ENCODE results near the gene CP. TPM values are rescaled to one million over a fixed set of nuclear protein-coding genes. Genes with fewer than 3 reads are reported as not detected.

The CP gene
- total RNA-seq, 1 donor from 2014 or later, result 0.48 TPM

DNA sequence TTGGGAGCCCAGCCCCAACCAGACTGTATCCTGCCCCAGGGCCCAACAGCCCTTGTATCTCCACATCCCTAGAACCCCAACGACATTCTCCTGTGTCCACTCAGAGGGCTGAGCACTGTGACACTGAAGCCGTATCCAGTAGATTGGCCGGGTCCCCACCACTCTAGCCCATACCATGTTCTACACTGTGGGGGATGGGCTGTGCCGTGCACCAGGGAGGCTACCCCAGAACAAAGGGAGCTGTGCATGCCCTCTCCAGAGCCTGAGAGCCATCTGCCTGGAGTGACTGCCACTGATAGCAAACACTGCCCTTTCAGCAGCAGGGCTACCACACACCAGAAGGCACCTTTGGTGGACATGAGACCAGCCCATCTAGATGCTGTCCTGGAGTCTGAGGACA, 37.1 kb upstream of the CP start:
- no peak for FAIRE-seq
- H3K27ac Mint-ChIP-seq (ENCODE audit: unreplicated experiment), result no peak overlapping the region
- H3K27me3 Mint-ChIP-seq (ENCODE audit: low read depth, unreplicated experiment), result peaks cover 7% of the 10 kb centered on the region
- H3K4me1 Mint-ChIP-seq (ENCODE audit: low read depth, unreplicated experiment), result peaks cover 2% of the 10 kb centered on the region
- DNase-seq (ENCODE audit: low read depth), result no peak
- H3K9ac ChIP-seq (ENCODE audit: low read length), result no peak overlapping the region
- no peaks in the 10 kb centered on the region for H3K4me1 ChIP-seq (ENCODE audit: insufficient read depth, low read length)
- no peaks in the 10 kb centered on the region for H4K20me1 ChIP-seq (ENCODE audit: insufficient read depth, low read length)
- no peaks in the 10 kb centered on the region for H3K9me3 ChIP-seq (ENCODE audit: insufficient read depth, low read depth, low read length)
- no peaks in the 10 kb centered on the region for H3K79me2 ChIP-seq (ENCODE audit: insufficient read depth, low read length)
- H2AFZ ChIP-seq (ENCODE audit: low read depth, low read length), result no peak overlapping the region
- no peak for TF ChIP-seq EZH2 (IDR thresholded peaks at IDR 0.05; ENCODE audit: insufficient read depth, low read length)
- TF ChIP-seq, protein P1, sequence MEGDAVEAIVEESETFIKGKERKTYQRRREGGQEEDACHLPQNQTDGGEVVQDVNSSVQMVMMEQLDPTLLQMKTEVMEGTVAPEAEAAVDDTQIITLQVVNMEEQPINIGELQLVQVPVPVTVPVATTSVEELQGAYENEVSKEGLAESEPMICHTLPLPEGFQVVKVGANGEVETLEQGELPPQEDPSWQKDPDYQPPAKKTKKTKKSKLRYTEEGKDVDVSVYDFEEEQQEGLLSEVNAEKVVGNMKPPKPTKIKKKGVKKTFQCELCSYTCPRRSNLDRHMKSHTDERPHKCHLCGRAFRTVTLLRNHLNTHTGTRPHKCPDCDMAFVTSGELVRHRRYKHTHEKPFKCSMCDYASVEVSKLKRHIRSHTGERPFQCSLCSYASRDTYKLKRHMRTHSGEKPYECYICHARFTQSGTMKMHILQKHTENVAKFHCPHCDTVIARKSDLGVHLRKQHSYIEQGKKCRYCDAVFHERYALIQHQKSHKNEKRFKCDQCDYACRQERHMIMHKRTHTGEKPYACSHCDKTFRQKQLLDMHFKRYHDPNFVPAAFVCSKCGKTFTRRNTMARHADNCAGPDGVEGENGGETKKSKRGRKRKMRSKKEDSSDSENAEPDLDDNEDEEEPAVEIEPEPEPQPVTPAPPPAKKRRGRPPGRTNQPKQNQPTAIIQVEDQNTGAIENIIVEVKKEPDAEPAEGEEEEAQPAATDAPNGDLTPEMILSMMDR (IDR thresholded peaks at IDR 0.05; ENCODE audit: insufficient read depth, low read depth, low read length), result no peak
- no peaks in the 10 kb centered on the region for H3K27me3 ChIP-seq (ENCODE audit: insufficient read depth, low read length)
- H3K27ac ChIP-seq (ENCODE audit: low read depth, low read length), result no peak overlapping the region
- H3K4me3 Mint-ChIP-seq (ENCODE audit: unreplicated experiment), result no peak overlapping the region
- H3K4me2 ChIP-seq (ENCODE audit: low read length), result no peak overlapping the region
- H3K36me3 ChIP-seq (ENCODE audit: insufficient read depth, low read length), result no peaks in the 10 kb centered on the region
- no peaks in the 10 kb centered on the region for H3K9me3 Mint-ChIP-seq (ENCODE audit: unreplicated experiment)
- H3K36me3 Mint-ChIP-seq (ENCODE audit: low read depth, unreplicated experiment), result peaks cover 2% of the 10 kb centered on the region
- H3K4me3 ChIP-seq (ENCODE audit: insufficient read depth, low read depth, low read length), result no peak overlapping the region

DNA sequence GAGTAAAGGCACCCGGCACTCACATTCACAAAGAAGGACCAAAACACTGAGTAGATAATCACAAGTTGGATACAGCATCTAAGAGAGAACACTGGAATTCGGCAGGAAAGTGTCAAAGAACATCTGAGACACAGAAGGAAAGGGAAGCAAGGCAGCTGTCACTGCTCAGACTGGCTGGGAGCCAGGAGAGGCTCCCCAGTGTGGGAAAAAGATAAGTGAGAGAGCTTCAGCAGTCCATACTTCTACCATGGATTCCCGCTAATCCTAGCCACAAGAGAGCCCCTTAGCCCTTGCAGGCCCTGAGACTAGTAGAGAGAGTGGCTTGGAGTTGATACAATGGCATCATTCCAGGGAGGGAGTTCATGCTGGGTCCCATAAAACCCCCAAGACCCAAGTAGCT, 36.7 kb upstream of the CP start:
- no peaks in the 10 kb centered on the region for H4K20me1 ChIP-seq (ENCODE audit: insufficient read depth, low read length)
- no peak overlapping the region for H3K4me3 ChIP-seq (ENCODE audit: insufficient read depth, low read depth, low read length)
- FAIRE-seq, result no peak
- Mint-ChIP-seq H3K36me3 (ENCODE audit: low read depth, unreplicated experiment) (peaks cover 2% of the 10 kb centered on the region), H3K9me3 (ENCODE audit: unreplicated experiment) (no peaks in the 10 kb centered on the region), H3K27me3 (ENCODE audit: low read depth, unreplicated experiment) (peaks cover 7% of the 10 kb centered on the region), H3K4me3 (ENCODE audit: unreplicated experiment) (no peak overlapping the region), H3K4me1 (ENCODE audit: low read depth, unreplicated experiment) (peaks cover 2% of the 10 kb centered on the region), H3K27ac (ENCODE audit: unreplicated experiment) (no peak overlapping the region)
- no peak overlapping the region for H3K9ac ChIP-seq (ENCODE audit: low read length)
- H2AFZ ChIP-seq (ENCODE audit: low read depth, low read length), result no peak overlapping the region
- no peaks in the 10 kb centered on the region for H3K79me2 ChIP-seq (ENCODE audit: insufficient read depth, low read length)
- H3K27me3 ChIP-seq (ENCODE audit: insufficient read depth, low read length), result no peaks in the 10 kb centered on the region
- DNase-seq (ENCODE audit: low read depth), result no peak
- TF ChIP-seq, protein P1 (IDR thresholded peaks at IDR 0.05; ENCODE audit: insufficient read depth, low read depth, low read length), result no peak
- no peak for TF ChIP-seq EZH2 (IDR thresholded peaks at IDR 0.05; ENCODE audit: insufficient read depth, low read length)
- no peak overlapping the region for H3K4me2 ChIP-seq (ENCODE audit: low read length)
- H3K9me3 ChIP-seq (ENCODE audit: insufficient read depth, low read depth, low read length), result no peaks in the 10 kb centered on the region
- H3K27ac ChIP-seq (ENCODE audit: low read depth, low read length), result no peak overlapping the region
- H3K4me1 ChIP-seq (ENCODE audit: insufficient read depth, low read length), result no peaks in the 10 kb centered on the region
- no peaks in the 10 kb centered on the region for H3K36me3 ChIP-seq (ENCODE audit: insufficient read depth, low read length)

- Histone ChIP-seq H3K36me3 (ENCODE audit: insufficient read depth, low read length) (no peaks in the 10 kb centered on the region), H3K4me2 (ENCODE audit: low read length) (no peak overlapping the region), H3K27ac (ENCODE audit: low read depth, low read length) (no peak overlapping the region), H3K79me2 (ENCODE audit: insufficient read depth, low read length) (no peaks in the 10 kb centered on the region), H3K9ac (ENCODE audit: low read length) (no peak overlapping the region), H3K27me3 (ENCODE audit: insufficient read depth, low read length) (no peaks in the 10 kb centered on the region), H3K9me3 (ENCODE audit: insufficient read depth, low read depth, low read length) (no peaks in the 10 kb centered on the region), H3K4me1 (ENCODE audit: insufficient read depth, low read length) (peaks cover 8% of the 10 kb centered on the region), H2AFZ (ENCODE audit: low read depth, low read length) (no peak overlapping the region), H4K20me1 (ENCODE audit: insufficient read depth, low read length) (no peaks in the 10 kb centered on the region), H3K4me3 (ENCODE audit: insufficient read depth, low read depth, low read length) (no peak overlapping the region)
- Mint-ChIP-seq H3K27me3 (ENCODE audit: low read depth, unreplicated experiment) (peaks cover 5% of the 10 kb centered on the region), H3K9me3 (ENCODE audit: unreplicated experiment) (no peaks in the 10 kb centered on the region), H3K4me1 (ENCODE audit: low read depth, unreplicated experiment) (peaks cover 8% of the 10 kb centered on the region), H3K36me3 (ENCODE audit: low read depth, unreplicated experiment) (no peaks in the 10 kb centered on the region), H3K4me3 (ENCODE audit: unreplicated experiment) (no peak overlapping the region), H3K27ac (ENCODE audit: unreplicated experiment) (no peak overlapping the region)
- FAIRE-seq (no peak), DNase-seq (ENCODE audit: low read depth) (no peak)
- TF ChIP-seq, protein P1 (IDR thresholded peaks at IDR 0.05; ENCODE audit: insufficient read depth, low read depth, low read length), result no peak
- TF ChIP-seq EZH2 (IDR thresholded peaks at IDR 0.05; ENCODE audit: insufficient read depth, low read length), result no peak
Observed at GRCh38 chr3:149252272-149252671, 30.6 kb upstream of the CP start.

All from astrocyte (in vitro differentiated cells and primary cell).